ENCODE measurements around the gene LAD1. TPM values are rescaled to one million over a fixed set of nuclear protein-coding genes. Genes with fewer than 3 reads are reported as not detected.

LAD1 gene
- total and polyA plus RNA-seq, 2 experiments from 2014 or later: 63.5 to 64.2 TPM

- Histone ChIP-seq H3K27me3 (no peaks in the 10 kb centered on the region), H2AFZ (no peak overlapping the region), H3K9me3 (ENCODE audit: low read depth) (no peaks in the 10 kb centered on the region), H4K20me1 (ENCODE audit: insufficient read depth, poor library complexity, severe bottlenecking) (no peaks in the 10 kb centered on the region), H3K4me1 (ENCODE audit: insufficient read depth) (no peaks in the 10 kb centered on the region), H3K4me3 (no peak overlapping the region), H3K79me2 (no peaks in the 10 kb centered on the region), H3K4me2 (no peak overlapping the region), H3K27ac (no peak overlapping the region), H3K36me3 (replicated peaks; ENCODE audit: insufficient read depth, low read depth) (no peaks in the 10 kb centered on the region), H3K9me2 (replicated peaks; ENCODE audit: insufficient read depth) (no peaks in the 10 kb centered on the region)
- no peak for TF ChIP-seq EZH2phosphoT487 (IDR thresholded peaks at IDR 0.05; ENCODE audit: low read depth, severe bottlenecking, unreplicated experiment)
- no peak for TF ChIP-seq EZH2 (IDR thresholded peaks at IDR 0.05; ENCODE audit: borderline replicate concordance)
- TF ChIP-seq CTCF (IDR thresholded peaks at IDR 0.05; ENCODE audit: poor library complexity): no peak
- 77% methylated on average over 3 of the region's 3 CpGs for WGBS (ENCODE audit: low lambda C conversion rate, missing lambda C conversion rate)
- no peak for DNase-seq (ENCODE audit: low spot score)
Observed at GRCh38 chr1:201335901-201336300, 63.2 kb downstream of the LAD1 start.

- WGBS (ENCODE audit: low lambda C conversion rate, missing lambda C conversion rate): 84% methylated on average over 10 of the region's 10 CpGs
- Histone ChIP-seq H3K9me2 (replicated peaks; ENCODE audit: insufficient read depth) (no peaks in the 10 kb centered on the region), H3K27ac (no peak overlapping the region), H4K20me1 (ENCODE audit: insufficient read depth, poor library complexity, severe bottlenecking) (no peaks in the 10 kb centered on the region), H3K4me3 (no peak overlapping the region), H3K27me3 (no peaks in the 10 kb centered on the region), H2AFZ (no peak overlapping the region), H3K4me2 (no peak overlapping the region), H3K36me3 (replicated peaks; ENCODE audit: insufficient read depth, low read depth) (no peaks in the 10 kb centered on the region), H3K4me1 (ENCODE audit: insufficient read depth) (peaks cover 3% of the 10 kb centered on the region), H3K9me3 (ENCODE audit: low read depth) (no peaks in the 10 kb centered on the region), H3K79me2 (no peaks in the 10 kb centered on the region)
- no peak for TF ChIP-seq CTCF (IDR thresholded peaks at IDR 0.05; ENCODE audit: poor library complexity)
- no peak for TF ChIP-seq EZH2phosphoT487 (IDR thresholded peaks at IDR 0.05; ENCODE audit: low read depth, severe bottlenecking, unreplicated experiment)
- TF ChIP-seq EZH2 (IDR thresholded peaks at IDR 0.05; ENCODE audit: borderline replicate concordance): no peak
- no peak for DNase-seq (ENCODE audit: low spot score)
Observed at GRCh38 chr1:201335174-201335870, 63.8 kb downstream of the LAD1 start.

- H3K4me1 ChIP-seq (ENCODE audit: insufficient read depth): peaks cover 11% of the 10 kb centered on the region
- H3K4me3 ChIP-seq: no peak overlapping the region
- no peaks in the 10 kb centered on the region for H3K36me3 ChIP-seq (replicated peaks; ENCODE audit: insufficient read depth, low read depth)
- no peaks in the 10 kb centered on the region for H3K27me3 ChIP-seq
- no peaks in the 10 kb centered on the region for H4K20me1 ChIP-seq (ENCODE audit: insufficient read depth, poor library complexity, severe bottlenecking)
- no peak for DNase-seq (ENCODE audit: low spot score)
- no peaks in the 10 kb centered on the region for H3K79me2 ChIP-seq
- H3K27ac ChIP-seq: no peak overlapping the region
- TF ChIP-seq CTCF (IDR thresholded peaks at IDR 0.05; ENCODE audit: poor library complexity): no peak
- TF ChIP-seq EZH2phosphoT487 (IDR thresholded peaks at IDR 0.05; ENCODE audit: low read depth, severe bottlenecking, unreplicated experiment): no peak
- TF ChIP-seq EZH2 (IDR thresholded peaks at IDR 0.05; ENCODE audit: borderline replicate concordance): no peak
- no peak overlapping the region for H2AFZ ChIP-seq
- WGBS (ENCODE audit: low lambda C conversion rate, missing lambda C conversion rate): 79% methylated on average over 11 of the region's 11 CpGs
- H3K9me3 ChIP-seq (ENCODE audit: low read depth): no peaks in the 10 kb centered on the region
- no peak overlapping the region for H3K4me2 ChIP-seq
- H3K9me2 ChIP-seq (replicated peaks; ENCODE audit: insufficient read depth): no peaks in the 10 kb centered on the region
Observed at GRCh38 chr1:201334325-201335173, 64.6 kb downstream of the LAD1 start.

Measured in hepatocyte (in vitro differentiated cells).